GM18498 (cell line): ENCODE data around the gene XAB2.

Source experiments
- ATAC-seq: cut with Tn5 transposase; IDR thresholded peaks from one replicate; pipeline ENCODE4 v1.9.1; 2021; ENCODE audit warnings: mild to moderate bottlenecking, moderate library complexity; ENCODE audit not compliant: unreplicated experiment

The XAB2 gene

DNA sequence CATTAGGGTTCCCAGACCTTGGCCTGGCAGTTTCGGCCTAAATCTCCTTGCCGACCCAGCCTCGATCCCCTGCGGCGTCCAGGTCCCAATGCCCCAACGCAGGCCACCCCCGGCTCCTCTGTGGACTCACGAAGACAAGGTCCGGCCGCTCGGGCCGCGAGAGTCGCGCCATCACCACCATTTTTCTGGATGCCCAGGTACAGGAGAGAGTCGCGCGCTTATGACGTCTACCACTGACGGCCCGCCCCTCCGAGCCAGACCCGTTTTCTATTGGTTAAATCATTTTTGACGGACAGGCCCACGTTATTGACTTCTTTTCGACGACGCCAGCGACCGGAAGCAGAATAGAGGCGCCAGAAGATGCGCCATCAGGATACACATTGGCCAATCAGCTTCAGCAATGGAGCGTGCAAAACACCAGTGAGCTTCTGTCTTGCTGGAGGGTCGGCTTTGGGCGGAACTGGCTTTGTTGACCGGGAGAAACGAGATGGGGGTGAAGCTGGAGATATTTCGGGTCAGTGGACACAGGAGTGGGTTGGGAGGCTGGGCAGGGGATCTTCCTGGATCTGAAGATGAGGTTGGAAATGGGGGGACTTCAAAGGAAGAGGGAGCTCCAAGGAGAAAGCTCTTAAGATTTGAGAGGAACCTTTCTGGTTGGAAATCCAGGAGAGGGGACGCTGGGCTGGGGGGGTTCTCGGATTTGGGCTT is at the start of gene XAB2, which contains the start of gene PET100:
TSS of gene XAB2 (minus strand) at position 199 of the 708 bp plus-strand sequence. CDS start at position 181, 18 bp downstream.
TSS of gene PET100 (plus strand) at position 447 of the 708 bp plus-strand sequence. CDS start at position 488, 41 bp downstream.
- peak; percentile 91 for ATAC-seq

DNA sequence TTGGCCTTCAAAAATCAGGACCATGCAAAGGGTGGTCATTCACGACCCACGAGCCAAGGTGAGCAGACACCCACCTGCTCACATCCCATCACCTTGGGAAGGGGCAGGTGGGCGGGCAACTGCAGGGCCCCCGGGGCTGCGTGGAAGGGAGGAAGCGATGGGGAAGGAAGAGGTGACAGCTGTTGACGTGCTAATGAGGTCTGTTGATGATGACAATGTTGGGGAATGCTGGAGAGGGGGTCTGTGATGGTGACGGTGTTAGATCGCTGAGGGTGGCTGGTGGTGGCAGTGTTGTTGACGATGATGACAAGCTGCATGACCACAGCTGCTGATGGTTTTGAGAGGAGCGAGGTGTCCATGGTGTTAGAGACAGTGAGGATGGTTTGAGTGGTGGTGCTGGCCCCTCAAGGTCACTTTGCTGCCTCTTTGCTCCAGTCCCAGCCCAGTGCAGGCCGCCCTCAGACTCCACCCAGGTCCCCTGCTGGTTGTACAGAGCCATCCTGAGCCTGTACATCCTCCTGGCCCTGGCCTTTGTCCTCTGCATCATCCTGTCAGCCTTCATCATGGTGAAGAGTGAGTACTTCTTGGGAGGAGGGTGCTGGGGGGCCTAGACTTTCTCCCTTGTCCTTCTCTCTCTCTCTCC is 48.4 kb upstream of the XAB2 start:
- ATAC-seq: no peak

DNA sequence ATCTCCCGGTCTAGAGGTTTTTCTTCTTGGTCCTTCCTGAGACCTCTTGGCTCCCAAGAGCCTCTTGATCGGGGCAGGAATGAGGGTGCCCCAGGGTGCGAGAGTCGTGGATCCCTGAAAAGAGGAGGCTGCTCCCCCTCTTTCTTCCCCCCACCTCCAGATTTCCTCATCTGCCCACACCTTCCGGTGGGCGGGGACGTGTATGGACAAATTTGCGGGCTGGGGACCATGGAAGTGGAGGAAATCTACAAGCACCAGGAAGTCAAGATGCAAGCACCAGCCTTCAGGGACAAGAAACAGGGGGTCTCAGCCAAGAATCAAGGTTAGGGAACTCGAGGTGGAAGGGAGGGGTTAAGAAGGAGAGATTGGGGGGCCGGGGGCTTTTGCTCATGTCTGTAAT is 47.5 kb upstream of the XAB2 start, which contains the start of gene MCEMP1:
TSS of gene MCEMP1 (plus strand) at position 237 of the 400 bp plus-strand sequence. CDS start at position 268, 31 bp downstream.
- no peak for ATAC-seq

DNA sequence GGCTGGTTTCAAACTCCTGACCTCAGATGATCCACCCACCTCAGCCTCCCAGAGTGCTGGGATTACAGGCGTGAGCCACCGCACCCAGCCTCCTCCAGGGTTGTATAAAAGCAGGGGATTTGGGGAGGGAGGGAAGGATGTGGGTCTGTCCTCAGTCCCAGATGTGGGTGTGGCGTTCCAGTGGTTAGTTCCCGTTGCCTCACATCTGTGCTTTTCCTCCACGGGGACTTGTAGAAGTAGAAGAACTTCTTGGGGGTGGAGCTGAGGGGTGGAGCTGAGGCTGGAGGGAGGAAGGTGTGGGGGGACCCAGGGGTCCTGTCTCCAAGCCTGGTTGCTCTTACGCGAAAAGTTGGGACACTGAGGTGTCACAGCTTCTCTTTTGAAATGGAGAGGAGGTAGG is 47.0 kb upstream of the XAB2 start:
- ATAC-seq: no peak

DNA sequence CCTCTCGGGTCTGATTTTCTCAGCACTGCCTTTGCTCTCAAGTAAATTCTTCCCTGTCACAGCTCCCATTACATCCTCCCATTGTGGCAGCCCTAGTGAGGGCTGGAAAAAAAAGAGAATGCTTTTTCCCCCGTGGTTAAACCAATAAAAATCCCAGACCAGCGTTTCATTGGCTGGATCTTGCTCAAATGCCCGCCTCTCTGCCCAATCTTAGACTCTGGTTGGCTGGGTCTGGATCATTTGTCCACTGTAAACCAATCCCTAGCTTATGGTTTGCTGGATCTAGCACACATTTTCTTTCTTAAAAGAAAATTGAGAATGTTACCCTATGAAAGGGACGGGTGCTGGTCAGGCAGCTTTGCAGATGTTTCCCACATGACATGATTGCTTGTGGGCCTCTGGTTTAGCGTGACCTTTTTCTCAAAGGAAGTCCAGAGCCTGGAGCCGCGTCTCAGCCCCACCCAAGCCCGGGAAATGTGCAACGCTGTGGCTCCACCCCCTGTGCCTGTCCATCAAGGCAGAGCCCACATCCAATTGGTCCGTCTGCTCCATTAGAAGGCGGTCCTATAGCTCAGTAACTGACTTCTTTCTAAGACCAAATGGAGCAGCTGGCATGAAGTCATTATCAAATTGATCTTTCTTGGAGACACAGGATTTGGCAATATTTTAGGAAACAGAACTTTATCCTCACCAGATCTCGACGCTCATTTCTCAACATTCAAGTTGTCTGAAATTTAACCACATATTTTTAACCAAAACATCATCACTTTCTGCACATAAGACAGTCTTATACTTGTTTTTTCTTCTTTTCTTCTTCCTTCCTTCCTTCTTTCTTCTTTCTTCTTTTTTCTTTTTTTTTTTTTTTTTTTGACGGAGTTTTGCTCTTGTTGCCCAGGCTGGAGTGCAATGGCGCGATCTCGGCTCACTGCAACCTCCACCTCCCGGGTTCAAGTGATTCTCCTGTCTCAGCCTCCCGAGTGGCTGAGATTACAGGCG is 45.0 kb upstream of the XAB2 start:
- ATAC-seq: no peak

DNA sequence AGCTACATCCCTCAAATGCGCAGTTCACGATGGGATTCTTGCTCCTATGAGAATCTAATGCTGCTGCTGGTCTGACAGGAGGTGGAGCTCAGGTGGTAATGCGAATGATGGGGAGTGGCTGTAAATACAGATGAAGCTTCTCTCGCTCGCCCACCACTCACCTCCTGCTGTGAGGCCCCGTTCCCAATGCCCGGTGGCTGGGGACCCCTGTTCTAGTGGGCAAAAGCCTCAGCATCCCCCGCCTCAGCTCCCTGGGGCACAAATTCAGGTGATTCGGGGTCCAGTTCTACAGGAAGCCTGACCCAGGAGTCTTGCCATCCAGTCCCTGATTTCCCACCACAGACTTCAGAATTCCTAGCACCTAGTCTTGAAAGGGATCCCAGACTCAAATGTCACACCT is 43.2 kb upstream of the XAB2 start:
- no peak for ATAC-seq

DNA sequence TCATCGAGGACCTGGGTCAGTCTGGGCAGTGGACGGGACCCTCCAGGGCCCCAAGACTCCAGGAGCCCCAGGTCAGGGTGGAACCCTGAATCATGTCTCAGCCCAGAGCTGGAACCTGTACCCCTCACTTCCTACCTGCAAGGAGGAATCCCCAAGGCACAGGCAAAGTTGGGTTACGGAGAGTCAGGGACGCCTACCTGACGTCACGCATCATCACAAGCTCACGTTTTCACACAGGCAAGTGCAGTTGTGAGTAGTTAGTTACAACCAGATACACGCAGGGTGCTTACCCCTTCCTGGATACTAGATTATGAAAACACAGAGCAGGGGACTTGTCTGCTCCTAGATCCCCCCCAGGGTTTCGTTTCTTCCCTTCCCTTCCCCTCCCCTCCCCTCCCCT is 41.4 kb upstream of the XAB2 start:
- no peak for ATAC-seq

DNA sequence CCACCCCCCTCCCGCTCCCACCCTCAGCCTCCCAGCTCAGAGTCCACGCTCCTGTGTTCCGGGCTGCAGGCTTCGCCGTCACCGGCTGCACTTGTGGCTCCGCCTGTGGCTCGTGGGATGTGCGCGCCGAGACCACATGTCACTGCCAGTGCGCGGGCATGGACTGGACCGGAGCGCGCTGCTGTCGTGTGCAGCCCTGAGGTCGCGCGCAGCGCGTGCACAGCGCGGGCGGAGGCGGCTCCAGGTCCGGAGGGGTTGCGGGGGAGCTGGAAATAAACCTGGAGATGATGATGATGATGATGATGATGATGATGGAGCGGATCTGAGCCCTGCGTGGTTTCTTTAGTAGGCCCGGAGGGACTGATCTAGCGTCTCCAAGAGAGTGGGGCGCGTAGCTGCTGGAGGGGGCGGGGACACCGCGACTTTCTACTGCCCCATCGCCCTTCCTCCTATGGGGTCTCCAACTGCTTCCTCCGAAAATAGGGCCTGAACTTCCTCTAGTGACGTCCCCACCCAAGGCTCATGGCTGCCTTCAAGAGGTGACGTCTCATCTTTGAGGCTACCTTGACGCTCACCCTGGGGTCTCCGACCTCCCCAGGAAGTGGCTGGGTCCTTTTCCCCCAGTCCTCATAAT is 40.9 kb upstream of the XAB2 start:
- no peak for ATAC-seq

DNA sequence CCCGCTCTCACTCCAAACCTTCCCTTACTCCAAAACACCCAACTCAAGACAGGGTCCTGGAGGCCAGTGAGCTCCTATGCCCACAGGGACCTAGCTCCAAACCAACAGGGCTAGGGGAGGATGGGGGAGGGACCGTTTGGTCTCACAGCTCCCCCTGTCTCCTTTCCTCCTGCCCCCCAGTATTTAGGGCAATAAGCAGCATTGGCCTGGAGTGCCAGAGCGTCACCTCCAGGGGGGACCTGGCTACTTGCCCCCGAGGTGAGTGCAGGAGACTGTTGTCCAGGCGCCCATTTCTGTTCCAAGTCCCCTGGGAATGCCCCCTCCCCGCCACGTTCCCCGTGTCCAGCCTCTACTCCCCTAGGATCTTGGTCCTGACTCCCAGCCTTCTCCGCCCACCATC is 40.3 kb upstream of the XAB2 start:
- no peak for ATAC-seq

DNA sequence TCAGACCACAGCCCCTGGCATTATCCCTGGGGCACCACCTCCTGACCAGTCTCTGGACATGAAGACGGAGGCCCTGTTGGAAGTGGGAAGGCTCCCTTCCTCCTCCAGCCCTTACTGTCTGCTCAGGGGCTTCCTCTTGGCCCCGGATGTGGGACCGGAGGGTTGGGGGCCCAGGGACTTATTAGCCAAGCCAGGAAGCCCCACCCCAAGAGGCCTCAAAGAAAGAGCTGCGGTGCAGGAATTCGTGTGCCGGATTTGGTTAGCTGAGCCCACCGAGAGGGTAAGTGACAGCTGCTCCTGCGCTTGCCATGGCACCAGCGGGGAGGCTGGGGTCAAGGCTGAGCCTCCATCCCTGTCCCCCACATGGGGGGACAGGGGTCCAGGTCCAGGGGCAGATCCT is 39.5 kb upstream of the XAB2 start, which contains the start of gene RETN:
TSS of gene RETN (plus strand) at position 208 of the 400 bp plus-strand sequence. CDS start 278 bp downstream, outside the sequence.
- ATAC-seq: no peak

DNA sequence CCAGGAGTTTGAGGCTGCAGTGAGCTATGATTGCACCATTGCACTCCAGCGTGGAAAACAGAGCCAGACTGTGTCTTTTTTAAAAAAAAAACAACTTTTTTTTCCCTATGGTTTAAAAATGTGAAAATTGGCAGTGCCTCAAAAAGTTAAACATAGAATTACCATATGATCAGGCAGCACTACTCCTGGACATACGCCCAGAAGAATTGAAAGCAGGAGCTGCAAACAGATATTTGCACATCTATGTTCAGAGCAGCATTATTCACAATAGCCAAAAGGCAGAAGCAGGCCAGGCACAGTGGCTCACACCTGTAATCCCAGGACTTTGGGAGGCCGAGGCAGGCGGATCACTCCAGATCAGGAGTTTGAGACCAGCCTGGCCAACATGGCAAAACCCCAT is 35.7 kb upstream of the XAB2 start:
- no peak for ATAC-seq

DNA sequence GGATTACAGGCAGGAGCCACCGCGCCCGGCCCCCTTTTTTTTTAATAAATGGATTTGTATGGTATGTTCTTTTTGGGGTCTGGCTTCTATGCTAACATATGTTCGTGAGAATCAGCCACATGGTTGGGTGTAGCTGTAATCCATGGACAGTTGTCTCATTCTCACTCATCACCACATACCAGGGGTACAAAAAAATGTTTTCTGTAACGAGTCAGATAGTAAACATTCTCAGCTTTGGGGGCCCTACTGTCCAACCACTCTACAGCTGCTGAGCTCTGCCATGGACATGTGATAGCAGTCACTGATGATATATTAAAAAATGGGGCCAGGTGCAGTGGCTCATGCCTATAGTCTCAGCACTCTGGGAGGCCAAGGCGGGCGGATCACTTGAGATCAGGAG is 34.4 kb upstream of the XAB2 start:
- no peak for ATAC-seq

DNA sequence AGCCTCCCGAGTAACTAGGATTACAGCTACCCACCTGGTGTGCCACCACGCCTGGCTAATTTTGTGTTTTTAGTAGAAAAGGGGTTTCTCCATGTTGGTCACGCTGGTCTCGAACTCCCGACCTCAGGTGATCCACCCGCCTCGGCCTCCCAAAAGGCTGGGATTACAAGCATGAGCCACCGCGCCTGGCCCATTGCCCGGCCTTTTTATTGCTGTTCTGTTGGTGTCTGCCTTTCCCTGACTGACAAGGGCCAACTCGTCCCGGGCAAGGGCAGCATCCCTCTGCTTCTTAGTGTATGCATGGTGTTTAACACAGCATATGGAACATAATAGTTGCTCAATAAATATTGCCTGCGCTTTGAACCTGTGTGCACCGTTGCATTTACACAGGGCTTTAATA is 33.3 kb upstream of the XAB2 start:
- ATAC-seq: no peak

DNA sequence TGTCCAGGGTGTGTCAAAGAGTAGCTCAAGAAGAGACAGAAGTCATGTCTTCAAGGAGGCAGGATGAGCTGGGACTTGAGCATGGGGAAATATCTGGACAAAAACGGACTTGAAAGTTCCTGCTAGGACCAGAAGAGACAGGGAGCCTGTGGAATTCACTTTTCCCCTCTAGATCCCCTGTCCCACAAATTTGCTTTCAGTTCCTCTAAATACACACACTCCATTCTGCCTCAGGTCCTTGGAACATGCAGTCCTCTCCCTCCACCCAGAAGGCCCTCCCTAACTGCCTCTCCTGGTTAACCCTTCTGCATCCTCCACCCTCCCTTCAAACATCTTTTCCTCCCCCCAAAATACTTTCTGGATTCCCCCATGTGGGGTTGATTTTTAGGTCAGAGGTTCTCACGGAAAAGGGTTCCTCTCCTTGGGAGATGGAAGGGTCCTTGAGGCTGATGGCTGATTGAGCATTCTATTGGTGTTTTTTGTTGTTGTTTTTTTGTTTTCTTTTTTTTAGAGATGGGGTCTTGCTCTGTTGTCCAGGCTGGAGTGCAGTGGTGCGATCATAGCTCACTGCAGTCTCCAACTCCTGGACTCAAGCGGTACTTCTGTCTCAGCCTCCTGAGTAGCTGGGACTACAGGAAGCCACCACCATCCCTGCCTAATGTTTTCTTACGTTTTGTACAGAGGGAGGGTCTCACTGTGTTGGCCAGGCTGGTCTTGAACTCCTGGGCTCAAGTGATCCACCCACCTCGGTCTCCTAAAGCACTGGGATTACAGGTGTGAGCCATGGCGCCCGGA is 32.6 kb upstream of the XAB2 start:
- no peak for ATAC-seq

DNA sequence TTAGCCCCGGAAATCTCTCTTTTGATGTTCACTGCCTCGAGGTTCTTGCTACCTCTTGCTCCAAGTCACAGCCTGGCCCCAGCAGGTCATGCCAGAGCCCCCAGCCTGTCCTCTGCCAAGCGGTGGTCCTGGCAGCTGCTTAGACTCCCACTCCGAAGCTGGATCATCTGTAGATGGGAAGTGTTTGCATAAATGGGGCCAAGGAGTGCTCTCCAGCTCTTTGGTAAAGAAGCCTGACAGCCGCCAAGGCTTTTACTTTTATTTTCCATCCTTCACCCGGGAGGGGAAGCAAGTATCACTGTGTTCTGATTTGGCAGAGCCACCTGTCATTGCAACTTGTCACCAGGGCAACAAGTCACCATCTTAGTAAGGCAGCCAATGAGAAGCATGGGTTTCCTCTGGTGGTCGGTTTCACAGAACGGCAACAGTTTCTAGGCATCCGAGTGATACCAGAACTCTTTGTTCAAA is 28.9 kb upstream of the XAB2 start:
- ATAC-seq: peak; percentile 91

DNA sequence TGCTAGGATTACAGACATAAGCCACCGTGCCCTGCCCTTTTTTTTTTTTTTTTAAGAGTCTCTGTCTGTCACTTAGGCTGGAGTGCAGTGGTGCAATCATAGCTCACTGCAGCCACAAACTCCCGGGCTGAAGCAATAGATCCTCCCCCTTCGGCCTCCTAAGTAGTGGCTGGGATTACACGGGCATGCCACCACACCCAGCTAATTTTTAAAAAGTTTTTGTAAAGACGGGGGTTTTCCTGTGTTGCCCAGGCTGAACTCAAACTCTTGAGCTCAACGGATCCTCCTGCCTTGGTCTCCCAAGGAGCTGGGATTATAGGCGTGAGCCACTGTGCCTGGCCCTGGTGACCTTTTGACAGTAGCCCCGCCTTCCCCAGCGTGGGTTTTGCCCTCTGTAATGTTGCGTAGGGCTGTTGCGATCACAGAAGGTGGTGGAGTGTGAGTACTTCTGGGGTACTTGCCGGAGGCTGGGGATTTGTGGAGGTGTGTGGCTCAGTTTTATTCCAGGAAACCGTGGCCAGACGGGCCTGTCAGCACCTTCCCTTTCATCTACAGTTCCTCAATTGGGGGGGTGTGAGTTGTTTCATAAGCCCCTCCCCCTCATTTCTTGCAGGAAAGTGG is 27.9 kb upstream of the XAB2 start:
- ATAC-seq: no peak

DNA sequence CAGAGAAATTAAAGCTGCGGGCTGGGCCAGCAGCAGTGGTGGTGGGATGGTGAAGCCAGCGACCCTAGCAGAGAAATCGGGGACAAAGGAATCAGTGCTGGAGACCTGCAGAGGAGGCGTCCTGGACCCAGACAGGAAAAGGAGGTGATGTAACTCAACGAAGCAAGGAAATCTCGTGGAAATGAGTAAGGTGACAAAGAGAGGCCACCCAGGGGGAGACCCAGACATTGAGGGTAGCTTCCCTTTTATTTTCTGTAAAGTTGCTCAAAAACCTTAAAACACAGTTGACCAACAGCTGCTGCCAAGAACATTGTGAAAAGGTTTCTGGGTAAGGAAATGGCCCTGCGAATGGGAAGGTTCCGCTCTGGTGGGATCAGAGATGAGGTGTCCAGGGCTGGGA is 26.2 kb upstream of the XAB2 start:
- ATAC-seq: no peak

DNA sequence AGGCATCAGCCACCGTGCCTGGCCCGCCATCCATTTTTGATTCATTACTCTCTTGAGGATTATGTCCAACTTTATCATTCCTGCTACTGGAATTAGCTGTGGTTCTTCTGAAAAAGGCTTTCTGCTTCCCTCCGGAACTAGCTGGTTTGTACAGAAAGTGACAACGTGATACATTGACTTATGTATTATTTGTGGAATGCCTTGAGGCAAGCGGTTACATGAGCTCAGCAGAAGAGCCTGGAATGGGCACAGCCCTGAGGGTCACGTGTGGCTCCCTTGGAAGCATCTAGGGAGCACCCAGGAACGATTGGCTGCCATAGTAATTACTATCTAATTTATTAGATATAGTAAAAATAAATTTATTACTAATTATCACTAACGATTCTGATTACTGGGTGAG is 25.1 kb upstream of the XAB2 start:
- ATAC-seq: no peak

DNA sequence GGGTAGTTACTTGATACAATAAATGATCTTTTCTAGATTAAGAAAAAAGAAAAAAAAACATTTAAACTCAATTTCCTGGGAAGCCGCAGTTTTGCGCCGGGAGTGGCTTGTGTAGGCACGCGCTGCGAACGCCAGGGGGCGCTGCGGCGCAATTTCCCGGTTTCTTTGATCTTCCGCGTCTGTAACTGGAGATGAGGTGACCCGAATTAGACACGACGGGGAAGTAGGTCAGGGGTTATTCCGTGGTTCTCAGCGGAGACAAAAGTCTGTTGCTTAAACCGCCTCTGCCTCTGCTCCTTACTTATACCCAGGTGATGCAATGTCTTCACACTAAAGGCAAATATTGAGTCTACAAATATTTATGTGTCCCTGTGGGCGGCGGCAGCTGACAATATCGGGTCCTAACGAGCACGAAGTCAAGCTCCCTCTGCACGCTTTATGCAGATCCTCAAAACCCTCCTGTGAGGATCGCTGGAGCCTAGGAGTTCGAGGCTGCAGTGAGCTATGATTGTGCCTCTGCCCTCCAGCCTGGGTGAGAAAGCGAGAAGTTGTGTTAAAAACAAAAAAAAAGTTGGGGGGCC is 22.8 kb upstream of the XAB2 start:
- peak; percentile 48 for ATAC-seq
